T-helper 2 cell (primary cell): Measurements from ENCODE around the gene TMEM200C.
"Not testable (repeated sequence)": the region's sequence is repeated elsewhere in the genome, so short reads cannot be mapped to it uniquely, and the experiment has no call there.

Experiments
- DNase-seq, 5 experiments: peaks; one replicate each; pipeline versions ENCODE4 v3.0.0 to v3.0.0-alpha.2; 2012 to 2022

TMEM200C gene

DNA sequence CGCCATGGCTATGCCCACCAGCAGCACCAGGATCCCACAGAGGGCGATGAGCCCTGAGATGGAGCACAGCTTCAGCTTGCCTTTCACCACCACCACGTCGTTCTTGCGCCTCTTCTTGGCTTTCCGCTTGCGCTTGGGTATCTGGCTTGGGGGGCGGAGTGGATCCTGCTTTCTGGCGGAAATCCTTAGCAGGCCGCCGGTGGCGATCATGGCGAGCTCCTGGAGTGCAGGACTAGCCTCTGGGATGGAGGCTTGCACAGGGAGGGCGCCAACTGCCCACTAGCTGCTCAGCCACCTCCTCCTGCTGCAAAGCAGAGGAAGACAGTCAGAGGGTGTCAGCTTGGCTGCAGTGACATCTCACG lies 3.5 kb downstream of the TMEM200C start:
- no peak for DNase-seq

DNA sequence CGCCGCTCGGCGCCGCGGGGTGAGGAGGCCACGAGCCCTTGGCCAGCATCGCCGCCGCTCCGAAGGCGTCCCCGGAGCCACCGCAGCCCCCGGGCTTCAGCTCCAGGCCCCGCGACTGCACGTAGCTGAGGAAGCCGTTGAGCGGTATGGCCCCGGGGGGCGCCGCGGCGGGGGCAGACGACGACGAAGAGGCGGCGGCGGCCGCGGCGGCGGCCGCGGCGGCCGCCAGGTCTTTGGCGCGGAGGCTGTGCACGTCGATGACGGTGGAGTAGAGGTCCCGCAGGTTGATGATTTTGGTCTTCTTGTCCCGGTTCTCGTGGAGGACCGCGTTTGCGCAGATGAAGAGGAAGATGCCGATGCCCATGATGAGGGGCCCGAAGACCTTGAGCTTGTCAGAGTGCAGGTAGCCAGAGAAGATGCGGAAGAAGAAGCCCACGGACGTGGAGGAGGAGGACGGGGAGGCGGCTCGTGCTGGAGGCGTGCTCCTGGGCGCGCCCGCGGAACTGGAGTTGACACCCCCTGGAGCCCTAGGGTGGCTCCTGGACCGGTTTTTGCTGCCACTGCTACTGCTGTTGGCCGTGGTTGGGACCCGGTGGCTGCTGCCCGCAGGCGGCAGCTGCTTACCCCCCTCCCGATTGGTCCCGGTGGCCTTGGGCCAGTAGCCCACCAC lies 4.0 kb downstream of the TMEM200C start:
- no peak for DNase-seq

DNA sequence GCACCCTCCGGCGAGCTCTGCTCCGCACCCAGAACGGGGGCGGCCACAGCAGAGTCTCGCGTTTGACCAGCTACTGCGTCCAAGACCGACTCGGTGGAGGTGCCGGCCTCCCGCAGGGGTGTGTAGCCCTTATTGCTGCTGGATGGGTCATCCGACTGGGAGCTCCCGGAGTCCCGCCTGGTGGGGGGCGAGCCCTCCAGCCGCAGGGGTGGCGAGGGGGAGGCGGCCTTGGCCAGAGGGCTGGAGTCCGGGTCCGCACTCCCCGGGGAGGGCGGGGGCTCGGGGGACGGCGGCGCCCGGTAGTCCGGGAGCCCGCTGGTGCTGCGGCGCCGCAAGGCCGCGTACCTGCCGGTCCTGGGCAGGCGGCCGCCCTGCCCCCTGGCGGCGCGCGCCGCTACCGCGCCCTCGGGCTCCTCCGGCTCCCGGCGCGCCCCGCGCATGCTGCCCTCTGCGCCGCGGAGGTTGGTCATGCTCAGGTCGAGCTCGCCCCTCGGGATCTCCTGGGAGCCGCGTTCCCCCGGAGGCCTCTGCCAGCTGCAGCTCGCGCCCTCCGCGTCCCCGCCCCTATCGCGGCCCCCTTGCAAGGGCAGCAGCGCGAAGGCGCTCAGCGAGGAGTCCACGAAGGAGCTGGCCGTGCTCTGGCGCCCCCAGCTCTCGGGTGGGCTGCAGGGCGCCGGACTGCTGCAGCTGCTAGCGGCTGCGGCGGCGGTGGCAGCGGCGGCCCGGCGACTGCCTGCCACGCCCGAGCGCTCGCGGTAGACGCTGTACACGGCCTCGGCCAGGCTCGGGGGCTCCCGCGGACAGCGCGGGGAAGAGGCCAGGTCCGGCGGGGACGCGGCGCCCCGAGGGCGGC lies 4.8 kb downstream of the TMEM200C start:
- peak in 1 of 5 experiments; percentile 60 for DNase-seq

DNA sequence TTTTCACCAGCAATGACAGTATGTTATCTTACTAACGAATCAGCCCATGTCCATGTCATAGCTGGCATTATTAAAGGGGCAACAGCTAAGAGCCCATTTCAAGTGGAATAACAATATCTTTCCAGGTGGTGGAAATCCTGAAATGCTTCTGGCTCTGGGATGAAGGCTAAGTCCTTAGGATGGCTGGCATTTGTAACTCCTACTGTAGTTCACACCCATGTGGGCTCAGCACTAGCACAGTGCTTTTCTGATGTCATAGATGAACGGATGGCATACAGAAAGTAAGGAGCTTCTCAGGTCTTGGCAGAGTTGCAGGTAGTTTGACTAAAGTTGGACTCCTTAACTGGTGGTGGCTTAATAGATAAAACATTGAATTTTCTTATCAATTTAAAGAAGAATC lies 10.0 kb downstream of the TMEM200C start:
- DNase-seq = no peak

DNA sequence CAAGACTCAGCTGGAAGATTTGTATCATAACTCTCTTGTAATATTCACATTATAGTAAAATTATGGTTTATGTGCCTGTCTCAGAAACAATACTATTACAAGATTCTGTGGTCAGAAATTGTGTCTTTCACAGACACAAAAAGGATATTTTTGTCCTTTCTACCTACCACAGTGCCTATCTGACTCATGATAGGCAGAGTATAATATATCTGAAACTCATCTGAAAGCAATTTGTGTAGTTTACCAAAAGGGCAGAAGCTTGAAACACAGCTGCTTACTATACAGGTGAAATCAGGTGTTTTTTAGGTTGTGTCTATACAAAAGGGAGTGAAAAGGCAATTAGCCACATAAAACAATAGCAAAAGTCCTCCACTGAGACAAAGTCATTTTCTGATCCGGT lies 10.9 kb downstream of the TMEM200C start:
- DNase-seq = no peak

DNA sequence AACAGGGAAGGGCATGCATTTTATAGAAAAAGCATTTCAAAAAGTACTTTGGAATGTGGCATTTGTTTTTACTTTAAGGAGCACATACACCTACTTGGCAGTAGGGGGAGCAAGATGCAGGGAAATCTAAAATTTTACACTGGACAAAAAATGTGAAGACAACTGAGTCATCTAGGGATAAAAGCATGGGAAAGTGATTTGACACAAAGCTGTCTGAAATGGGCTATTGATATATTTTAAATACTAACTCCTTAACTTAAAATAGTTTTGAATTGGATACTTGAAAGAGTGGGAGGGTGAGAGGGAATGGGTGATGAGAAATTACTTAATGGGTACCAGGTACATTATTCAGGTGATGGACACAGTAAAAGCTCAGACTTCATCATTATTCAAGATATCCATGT lies 15.8 kb downstream of the TMEM200C start:
- no peak for DNase-seq

DNA sequence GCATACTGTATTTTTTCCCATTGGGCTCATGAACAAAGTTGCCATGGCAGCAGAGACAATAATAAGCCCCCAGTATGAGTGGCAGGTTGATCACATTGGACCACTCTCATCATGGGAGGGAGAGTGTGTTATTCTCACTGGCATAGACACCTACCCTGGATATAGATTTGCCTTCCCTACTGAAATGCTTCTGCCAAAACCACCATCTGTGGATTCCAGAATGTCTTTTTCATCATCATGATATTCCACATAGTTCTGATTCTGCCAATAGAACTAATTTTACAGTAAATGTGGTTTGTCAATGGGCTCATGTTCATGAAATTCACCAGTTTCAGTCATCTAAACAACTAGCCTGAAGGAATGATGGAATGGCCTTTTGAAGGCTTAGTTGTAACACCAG lies 18.4 kb downstream of the TMEM200C start:
- no peak for DNase-seq

DNA sequence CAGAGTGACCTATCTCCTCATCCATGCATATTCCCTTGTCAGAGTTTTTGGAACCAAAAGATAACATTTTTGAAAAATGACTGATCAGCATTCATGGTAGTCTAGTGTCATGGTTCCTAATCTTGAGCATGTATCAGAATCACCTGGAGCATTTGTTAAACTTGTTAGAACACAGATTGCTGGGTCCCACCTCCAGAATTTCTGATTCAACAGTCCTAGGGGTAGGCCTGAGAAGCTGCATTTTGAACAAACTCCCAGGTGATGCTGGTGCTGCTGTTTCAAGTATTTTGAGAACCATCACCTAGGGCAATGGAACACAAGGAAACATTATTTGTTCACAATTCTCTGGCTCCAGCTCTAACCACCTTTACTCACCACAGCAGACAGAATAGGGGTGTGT lies 21.0 kb downstream of the TMEM200C start:
- DNase-seq = no peak

DNA sequence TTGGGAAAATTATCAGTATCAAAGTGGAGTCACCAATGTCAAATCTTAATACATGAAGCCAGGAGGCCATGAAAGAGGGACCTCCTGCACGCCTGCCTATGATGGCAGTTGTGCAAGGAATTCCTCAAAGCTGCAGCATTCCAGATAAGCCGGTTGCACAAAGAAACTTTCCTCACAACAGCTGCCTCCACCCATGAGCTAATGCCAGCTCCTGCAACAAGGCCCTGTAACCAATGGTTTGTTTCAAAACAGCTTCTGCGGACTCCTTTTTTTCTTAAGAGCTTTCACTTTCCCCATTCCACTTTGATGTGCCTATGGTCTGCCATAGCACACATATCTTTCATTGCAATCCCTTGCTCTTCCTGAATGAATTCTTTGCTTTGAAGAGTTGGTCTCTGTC lies 22.4 kb downstream of the TMEM200C start:
- no peak for DNase-seq

DNA sequence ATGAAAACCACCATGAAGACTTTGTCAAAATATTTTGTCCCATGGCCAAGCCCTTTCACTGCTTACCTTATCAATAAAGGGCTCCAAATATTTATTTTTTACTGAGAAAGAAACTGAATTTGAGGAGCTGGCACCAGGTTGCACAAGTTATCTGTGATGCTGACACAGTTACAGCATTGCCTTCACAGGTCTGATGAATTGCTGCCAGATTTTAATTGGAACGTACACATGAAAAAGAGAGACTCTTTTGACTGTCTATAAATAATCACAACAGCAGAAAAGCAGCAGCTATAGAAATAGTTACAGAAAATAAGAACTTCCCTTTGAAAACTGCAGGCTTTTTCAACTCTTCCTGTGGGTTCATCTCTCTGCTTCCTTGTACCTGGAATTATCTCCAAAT lies 23.9 kb downstream of the TMEM200C start:
- no peak for DNase-seq

DNA sequence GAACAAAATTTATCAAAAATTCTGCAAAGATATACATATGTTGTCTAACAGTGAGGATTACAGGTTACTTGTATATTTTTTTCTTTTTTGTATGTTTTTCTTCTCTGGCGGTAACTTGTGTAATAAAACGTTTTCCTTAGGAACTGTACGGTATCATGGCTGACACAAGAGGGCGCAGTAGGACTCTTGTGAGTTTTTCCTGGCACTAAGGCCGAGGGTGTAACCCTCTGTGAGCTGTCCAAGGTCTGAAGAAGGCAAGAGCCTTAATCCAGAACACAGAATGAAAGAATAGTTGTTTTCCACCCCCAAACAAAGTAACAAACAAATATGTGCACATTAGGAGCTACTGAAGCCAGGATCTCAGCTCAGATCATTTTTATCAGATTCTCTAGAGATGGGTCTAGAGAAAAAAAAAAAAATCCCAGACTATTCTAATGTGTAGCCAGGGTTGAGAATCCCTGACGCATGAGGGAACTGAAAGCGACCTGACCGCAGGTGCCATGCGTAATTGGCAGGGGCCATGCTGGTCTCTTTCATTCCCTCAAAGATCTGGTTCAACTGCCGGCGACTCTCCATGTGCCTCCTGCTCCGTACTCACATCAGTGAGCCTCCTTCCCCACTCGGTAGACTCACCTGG lies 27.0 kb downstream of the TMEM200C start:
- peak in 1 of 5 experiments; percentile 67 for DNase-seq

DNA sequence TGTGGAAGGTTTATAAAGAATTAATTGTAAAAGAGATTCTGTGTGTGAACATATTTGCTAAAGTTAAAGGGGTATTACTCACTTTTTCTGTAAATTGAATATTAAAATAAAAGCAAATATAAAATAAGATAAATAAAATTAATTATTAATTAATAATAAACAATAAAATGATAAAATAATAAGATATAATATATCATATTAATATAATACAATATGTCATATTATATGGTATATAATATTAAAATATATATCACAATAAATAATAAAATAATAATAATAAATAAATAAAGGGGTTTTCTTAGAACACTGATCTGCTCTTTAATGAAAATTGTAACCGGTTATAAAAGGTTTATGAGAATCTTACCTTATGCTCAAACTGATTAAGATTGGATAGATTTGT lies 29.8 kb downstream of the TMEM200C start:
- DNase-seq = no peak

DNA sequence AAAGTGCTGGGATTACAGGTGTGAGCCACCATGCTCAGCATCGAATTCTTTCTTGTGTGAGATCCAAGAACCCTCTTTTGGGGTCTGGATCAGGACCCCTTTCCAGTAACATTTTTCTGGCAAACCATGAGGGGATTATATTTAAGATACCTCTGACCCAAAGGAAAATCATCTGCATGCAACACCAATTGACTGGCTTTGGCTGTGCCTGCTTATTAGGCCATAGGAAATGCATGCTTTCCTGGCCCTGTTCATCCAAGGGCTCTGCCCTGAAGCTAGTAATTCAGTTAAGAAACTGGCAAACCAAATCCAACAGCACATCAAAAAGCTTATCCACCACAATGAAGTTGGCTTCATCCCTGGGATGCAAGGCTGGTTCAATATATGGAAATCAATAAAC lies 33.2 kb downstream of the TMEM200C start:
- not testable (repeated sequence) for DNase-seq

DNA sequence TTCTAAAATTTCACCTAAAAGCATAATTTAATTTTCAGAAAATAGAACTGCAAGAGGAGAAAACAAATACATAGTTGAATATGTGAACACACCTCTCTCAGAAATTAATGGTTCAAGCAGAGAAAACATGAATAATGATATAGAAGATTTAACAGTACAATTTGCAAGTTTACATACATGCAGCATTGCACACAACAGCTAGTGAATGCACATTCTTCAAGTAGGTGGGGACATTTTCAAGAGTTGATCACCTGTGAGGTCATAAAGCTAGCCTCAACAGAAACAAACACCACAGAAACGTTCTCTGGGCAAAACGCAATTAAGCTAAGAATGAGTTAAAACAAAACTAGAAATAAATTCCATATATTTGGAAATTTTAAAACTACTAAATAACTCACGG lies 38.1 kb downstream of the TMEM200C start:
- DNase-seq = no peak

DNA sequence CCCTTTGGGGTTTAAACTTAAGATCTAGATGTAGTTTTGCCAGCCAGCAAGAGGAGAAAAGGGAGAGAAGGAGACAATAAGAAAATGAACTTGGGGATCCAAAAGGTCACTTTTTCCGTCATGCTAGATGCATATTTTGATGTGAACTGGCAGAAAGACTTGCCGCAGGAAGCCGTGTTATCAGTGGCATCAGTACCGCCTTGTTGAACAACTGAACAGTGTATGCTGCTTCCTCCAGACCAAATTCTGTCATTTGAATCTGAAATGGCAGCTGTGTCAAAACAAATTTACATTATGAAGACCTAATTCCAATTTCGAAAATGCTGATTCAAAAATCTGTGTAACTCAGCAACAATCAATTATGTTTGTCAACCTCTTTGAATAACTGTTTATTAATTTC lies 42.1 kb downstream of the TMEM200C start:
- peak in 1 of 5 experiments; percentile 59 for DNase-seq

DNA sequence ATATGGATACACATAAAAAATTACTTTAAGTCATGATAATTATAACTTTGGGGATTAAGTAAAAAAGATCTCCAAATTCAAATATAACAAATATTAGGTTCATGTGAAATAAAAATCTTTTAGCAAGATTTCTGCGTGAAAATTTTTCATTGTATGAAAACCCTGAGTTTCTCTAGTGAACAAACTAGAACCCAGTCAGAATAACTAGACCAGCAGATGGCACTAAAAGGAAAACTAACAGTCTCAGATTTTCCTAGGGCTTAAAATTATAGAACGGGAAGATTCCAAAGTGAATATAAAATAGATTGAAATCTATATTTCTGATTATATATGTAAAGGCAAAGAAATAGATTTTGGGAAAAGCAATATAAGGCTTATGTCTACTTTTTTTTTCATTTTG lies 43.3 kb downstream of the TMEM200C start:
- no peak for DNase-seq

DNA sequence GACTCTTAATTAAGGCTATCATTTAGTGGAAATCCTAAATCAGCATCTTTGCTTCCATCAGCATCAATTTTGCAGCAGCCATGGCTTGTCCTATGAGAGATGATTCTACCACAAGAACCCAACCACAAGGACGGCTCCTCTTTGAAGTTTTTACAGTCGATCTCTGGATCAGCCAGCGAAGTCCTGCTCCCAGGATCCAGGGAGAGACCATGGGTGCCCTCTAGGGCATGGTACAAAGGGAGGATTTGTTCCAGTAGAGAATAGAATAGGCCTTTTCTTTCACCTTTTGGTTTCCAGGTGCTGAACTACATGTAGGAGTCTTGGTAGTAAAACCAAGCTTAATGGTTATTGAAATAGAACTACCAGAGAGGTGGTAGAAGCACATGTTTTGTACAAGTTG lies 52.7 kb downstream of the TMEM200C start:
- DNase-seq = no peak

DNA sequence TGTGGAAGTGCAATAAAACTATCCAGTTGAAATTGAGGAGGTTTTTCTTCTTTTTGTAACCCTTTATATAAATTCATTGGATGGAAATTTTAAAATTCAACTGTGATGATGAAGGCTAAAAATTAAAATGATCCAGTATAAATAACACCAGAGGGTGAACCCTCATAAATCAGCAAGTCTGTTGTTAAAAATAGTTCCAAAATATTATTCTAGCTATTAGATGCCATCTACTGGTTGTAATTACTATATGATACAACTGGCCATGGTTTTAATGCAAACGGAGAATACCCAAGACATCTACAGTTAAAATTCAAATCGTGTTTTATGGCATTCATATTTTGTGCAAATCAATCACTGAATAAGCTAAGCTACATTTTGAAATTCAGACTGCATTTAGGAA lies 53.8 kb downstream of the TMEM200C start:
- no peak for DNase-seq

DNA sequence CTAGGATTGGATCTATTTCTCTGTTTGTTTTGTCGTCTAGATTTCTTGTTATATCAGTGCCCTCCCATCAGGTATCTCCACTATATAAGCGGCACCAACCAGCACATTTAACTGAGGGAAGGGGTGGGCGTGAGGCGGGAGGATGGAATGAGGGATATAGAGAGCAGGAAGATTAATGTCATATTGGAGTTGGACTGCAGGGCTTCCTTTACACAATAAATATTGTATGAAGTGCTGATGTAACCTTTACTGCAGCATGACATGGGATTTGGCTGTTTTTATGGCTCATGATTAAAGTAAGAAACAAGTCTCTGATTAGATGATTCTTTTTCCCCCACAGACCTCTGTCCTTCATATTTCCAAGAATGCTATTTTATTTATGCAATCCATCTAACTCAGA lies 54.8 kb downstream of the TMEM200C start:
- no peak for DNase-seq

DNA sequence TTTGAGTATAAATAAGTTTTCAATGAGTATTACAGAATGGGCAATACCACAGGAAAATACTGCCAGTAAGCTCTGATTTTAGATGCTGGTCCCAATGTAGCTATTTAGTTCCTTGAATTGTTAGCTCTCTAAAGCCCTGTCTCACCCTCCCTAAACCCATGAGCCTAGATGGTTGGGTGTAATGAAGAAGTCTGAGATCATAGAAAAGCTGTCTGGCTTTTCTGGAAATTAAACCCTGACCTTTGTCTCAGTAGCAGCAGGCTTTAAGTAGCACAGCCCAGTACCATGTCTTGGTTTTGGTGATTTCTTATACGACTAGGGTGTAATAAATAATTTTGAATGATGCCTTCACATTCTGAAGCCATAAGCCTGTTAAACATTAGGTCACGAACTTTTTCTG lies 55.3 kb downstream of the TMEM200C start:
- no peak for DNase-seq

DNA sequence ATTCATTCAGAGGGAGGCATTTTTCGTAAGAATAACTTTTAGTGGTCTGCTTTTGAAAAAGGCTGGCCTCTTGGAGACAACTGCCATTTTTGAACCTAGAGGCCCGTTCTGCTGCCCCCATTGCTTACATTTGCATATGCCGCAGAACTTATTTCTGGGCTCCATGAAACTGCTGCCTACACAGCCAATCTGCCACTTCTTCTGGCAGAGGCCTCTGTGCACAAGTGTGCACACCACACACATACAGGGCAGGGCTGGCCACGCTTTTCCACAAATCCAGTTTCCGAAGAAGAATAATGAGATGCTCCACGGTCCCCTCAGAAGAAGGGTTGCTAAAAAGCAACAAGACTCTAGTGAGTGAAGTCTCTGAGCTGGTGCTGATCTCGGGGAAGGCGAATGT lies 56.2 kb downstream of the TMEM200C start:
- no peak for DNase-seq
